C4-2B (cell line): ENCODE measurements around the gene CCDC87.

Experiments used
- CTCF ChIP-seq: fragments of 450-650 bp; conservative IDR thresholded peaks from 2 replicates; pipeline ENCODE4 v1.5.1; 2017; ENCODE audit warnings: mild to moderate bottlenecking
- ZFX ChIP-seq: fragments of 450-650 bp; IDR thresholded peaks from 2 replicates; pipeline ENCODE4 v1.6.1; 2017

GRCh38 chr11:66557733-66558326, 35.0 kb downstream of the CCDC87 start:
- TF ChIP-seq CTCF (no peak), ZFX (no peak)
